H9 (cell line): ENCODE measurements around the gene PTPRN2. TPM values are rescaled to one million over a fixed set of nuclear protein-coding genes. Genes with fewer than 3 reads are reported as not detected.

Source experiments
- DNase-seq: peaks from one replicate; pipeline ENCODE4 v3.0.0-alpha.2; 2017
- H2AFZ ChIP-seq: one replicate; pipeline ENCODE4 v1.6.1; 2013; ENCODE audit warnings: mild to moderate bottlenecking, low read length, control low read depth, moderate library complexity
- H2AK5ac ChIP-seq: 2 replicates; pipeline ENCODE4 v1.6.1; 2013; ENCODE audit warnings: low read length, control low read depth, mixed read lengths; ENCODE audit not compliant: insufficient read length
- H2BK120ac ChIP-seq: one replicate; pipeline ENCODE4 v1.6.1; 2013; ENCODE audit warnings: low read depth, mild to moderate bottlenecking, low read length, control low read depth, inconsistent platforms; ENCODE audit not compliant: poor library complexity, severe bottlenecking
- H2BK12ac ChIP-seq: 2 replicates; pipeline ENCODE4 v1.6.1; 2013; ENCODE audit warnings: low read length, control low read depth, mixed read lengths, low read depth; ENCODE audit not compliant: insufficient read length
- H2BK15ac ChIP-seq: 2 replicates; pipeline ENCODE4 v1.6.1; 2013; ENCODE audit warnings: low read depth, low read length, control low read depth
- H2BK20ac ChIP-seq: one replicate; pipeline ENCODE4 v1.6.1; 2013; ENCODE audit warnings: low read depth, mild to moderate bottlenecking, low read length, control low read depth, inconsistent platforms; ENCODE audit not compliant: poor library complexity, severe bottlenecking
- H2BK5ac ChIP-seq: 2 replicates; pipeline ENCODE4 v1.6.1; 2013; ENCODE audit warnings: low read length, control low read depth, mixed read lengths; ENCODE audit not compliant: insufficient read length
- H3K14ac ChIP-seq: 2 replicates; pipeline ENCODE4 v1.6.1; 2013; ENCODE audit warnings: low read length, control low read depth; ENCODE audit not compliant: insufficient read depth
- H3K18ac ChIP-seq: 2 replicates; pipeline ENCODE4 v1.6.1; 2013; ENCODE audit warnings: low read depth, mild to moderate bottlenecking, mixed read lengths, low read length, control low read depth; ENCODE audit not compliant: insufficient read length
- H3K23ac ChIP-seq: 2 replicates; pipeline ENCODE4 v1.6.1; 2013; ENCODE audit warnings: low read length, control low read depth, mixed read lengths, low read depth; ENCODE audit not compliant: insufficient read length
- H3K23me2 ChIP-seq: 2 replicates; pipeline ENCODE4 v1.6.1; 2013; ENCODE audit warnings: low read depth, mild to moderate bottlenecking, mixed read lengths, low read length, control low read depth; ENCODE audit not compliant: insufficient read length, poor library complexity, severe bottlenecking
- H3K27ac ChIP-seq: 2 replicates; pipeline ENCODE4 v1.5.1; 2013; ENCODE audit warnings: low read length, control low read depth, mixed read lengths, low read depth; ENCODE audit not compliant: insufficient read length
- H3K27me3 ChIP-seq: 2 replicates; pipeline ENCODE4 v1.6.1; 2013; ENCODE audit warnings: low read length, control low read depth, inconsistent platforms; ENCODE audit not compliant: insufficient read depth
- H3K4ac ChIP-seq: 2 replicates; pipeline ENCODE4 v1.6.1; 2013; ENCODE audit warnings: low read depth, mild to moderate bottlenecking, control low read depth, inconsistent platforms, low read length, moderate library complexity
- H3K4me1 ChIP-seq: 2 replicates; pipeline ENCODE4 v1.6.1; 2013; ENCODE audit warnings: low read length, control low read depth, inconsistent platforms; ENCODE audit not compliant: insufficient read depth
- H3K4me2 ChIP-seq: 2 replicates; pipeline ENCODE4 v1.6.1; 2013; ENCODE audit warnings: low read length, control low read depth, mixed read lengths; ENCODE audit not compliant: insufficient read length, insufficient read depth
- H3K56ac ChIP-seq: 2 replicates; pipeline ENCODE4 v1.6.1; 2013; ENCODE audit warnings: low read depth, mild to moderate bottlenecking, mixed read lengths, low read length, control low read depth; ENCODE audit not compliant: insufficient read length
- H3K79me1 ChIP-seq: 2 replicates; pipeline ENCODE4 v1.6.1; 2013; ENCODE audit warnings: low read depth, mild to moderate bottlenecking, moderate library complexity, low read length, control low read depth, inconsistent platforms; ENCODE audit not compliant: insufficient read depth, poor library complexity, severe bottlenecking
- H3K79me2 ChIP-seq: 2 replicates; pipeline ENCODE4 v1.6.1; 2013; ENCODE audit warnings: low read length, control low read depth, inconsistent platforms; ENCODE audit not compliant: insufficient read depth
- H3K9ac ChIP-seq: 2 replicates; pipeline ENCODE4 v1.6.1; 2013; ENCODE audit warnings: low read length, control low read depth, mixed read lengths; ENCODE audit not compliant: insufficient read length; ENCODE audit errors: extremely low read depth
- H3K9me3 ChIP-seq: one replicate; pipeline ENCODE4 v1.6.1; 2013; ENCODE audit warnings: low read depth, low read length, inconsistent platforms; ENCODE audit not compliant: control insufficient read depth
- H3T11ph ChIP-seq: one replicate; pipeline ENCODE4 v1.6.1; 2013; ENCODE audit warnings: mild to moderate bottlenecking, low read length, control low read depth, inconsistent platforms
- H4K20me1 ChIP-seq: one replicate; pipeline ENCODE4 v1.6.1; 2013; ENCODE audit not compliant: control insufficient read depth, insufficient read length, insufficient read depth
- H4K5ac ChIP-seq: 2 replicates; pipeline ENCODE4 v1.6.1; 2013; ENCODE audit warnings: low read depth, mild to moderate bottlenecking, mixed read lengths, low read length, control low read depth; ENCODE audit not compliant: insufficient read length
- H4K8ac ChIP-seq: replicated peaks from 2 replicates; pipeline ENCODE4 v1.6.1; 2013; ENCODE audit warnings: low read length, control low read depth, mixed read lengths, low read depth; ENCODE audit not compliant: insufficient read length
- H4K91ac ChIP-seq: 2 replicates; pipeline ENCODE4 v1.6.1; 2013; ENCODE audit warnings: low read depth, mild to moderate bottlenecking, moderate library complexity, mixed read lengths, low read length, control low read depth; ENCODE audit not compliant: insufficient read length
- H3K27ac Mint-ChIP-seq, 3 experiments: 2 replicates in 2 of 3; 3 replicates in 1 of 3; pipeline ENCODE4 v1.8.0; 2020 to 2021; ENCODE audit warnings: mixed read lengths in 3 of 3, mild to moderate bottlenecking in 1 of 3, moderate library complexity in 1 of 3
- H3K27me3 Mint-ChIP-seq: 2 replicates; pipeline ENCODE4 v1.8.0; 2021; ENCODE audit warnings: low read depth, mild to moderate bottlenecking, moderate library complexity, mixed read lengths
- H3K36me3 Mint-ChIP-seq, 3 experiments: 2 replicates in 2 of 3; 3 replicates in 1 of 3; pipeline ENCODE4 v1.8.0; 2020 to 2021; ENCODE audit warnings: low read depth in 3 of 3, mixed read lengths in 3 of 3; ENCODE audit not compliant: insufficient read depth in 1 of 3
- H3K4me1 Mint-ChIP-seq, 2 experiments: 2 replicates each; pipeline ENCODE4 v1.8.0; 2020; ENCODE audit warnings: mixed read lengths in 2 of 2
- H3K4me3 Mint-ChIP-seq, 2 experiments: 2 replicates in 1 of 2; 3 replicates in 1 of 2; pipeline ENCODE4 v1.8.0; 2020 to 2021; ENCODE audit warnings: mild to moderate bottlenecking in 2 of 2, mixed read lengths in 2 of 2, moderate library complexity in 1 of 2
- H3K9me3 Mint-ChIP-seq, 2 experiments: 2 replicates in 1 of 2; 3 replicates in 1 of 2; pipeline ENCODE4 v1.8.0; 2020; ENCODE audit warnings: mild to moderate bottlenecking in 2 of 2, mixed read lengths in 2 of 2, moderate library complexity in 1 of 2
- CTCF ChIP-seq: fragments of 200-600 bp; sonication (generic); conservative IDR thresholded peaks from 3 replicates; pipeline ENCODE4 v1.8.0; 2021; ENCODE audit warnings: antibody characterized with exemption, mild to moderate bottlenecking
- WGBS: extraction: QIAGEN DNeasy Blood & Tissue Kit; methylation state at CpG from one replicate; pipeline ENCODE4 v1.1.7; 2013; ENCODE audit warnings: missing lambda C conversion rate, low lambda C conversion rate, mixed read lengths; ENCODE audit not compliant: insufficient read length; ENCODE audit errors: extremely low coverage; 5-methylcytosine and 5-hydroxymethylcytosine counted together
- total RNA-seq: library from RNA; stranded (reverse); gene quantifications from 2 replicates; pipeline ENCODE4 v1.2.1, GENCODE V29; 2021

PTPRN2 gene
- total RNA-seq, 1 experiment from 2014 or later, result 5.2 TPM

GRCh38 chr7:157616931-157617330 is 970.7 kb downstream of the PTPRN2 start:
- H3T11ph ChIP-seq, result no peak overlapping the region

More at GRCh38 chr7:157616931-157617330, 970.7 kb downstream of the PTPRN2 start:
- no peak overlapping the region for H3K27ac ChIP-seq
- no peak overlapping the region for H3K27ac Mint-ChIP-seq
- no peaks in the 10 kb centered on the region for H3K23me2 ChIP-seq
- H3K14ac ChIP-seq, result no peak overlapping the region; the same call in 1 of the 2 replicates
- no peak overlapping the region for H3K4me3 Mint-ChIP-seq
- peaks cover 85% of the 10 kb centered on the region for H3K27me3 Mint-ChIP-seq
- no peak overlapping the region for H3K9ac ChIP-seq
- H3K4ac ChIP-seq, result no peak overlapping the region
- no peak overlapping the region for H3K4me2 ChIP-seq
- H2BK20ac ChIP-seq, result no peak overlapping the region
- H2BK12ac ChIP-seq, result no peak overlapping the region
- no peak for DNase-seq
- H3K4me1 Mint-ChIP-seq, result peaks cover 0 to 2% of the 10 kb centered on the region in 2 experiments; a peak in 1 of 4 replicates
- no CpG with 5 or more reads among the region's 21 CpGs for WGBS
- H3K36me3 Mint-ChIP-seq, result no peaks in the 10 kb centered on the region; a peak in 1 of 7 replicates
- no peak overlapping the region for H2BK15ac ChIP-seq
- no peak overlapping the region for H4K5ac ChIP-seq
- no peaks in the 10 kb centered on the region for H3K79me2 ChIP-seq
- H2AFZ ChIP-seq, result no peak overlapping the region
- no peak overlapping the region for H2AK5ac ChIP-seq
- no peaks in the 10 kb centered on the region for H3K9me3 ChIP-seq
- no peaks in the 10 kb centered on the region for H3K27me3 ChIP-seq
- no peak overlapping the region for H3K23ac ChIP-seq
- H2BK120ac ChIP-seq, result no peak overlapping the region
- no peak for TF ChIP-seq CTCF
- H4K91ac ChIP-seq, result no peak overlapping the region
- no peaks in the 10 kb centered on the region for H4K20me1 ChIP-seq
- H2BK5ac ChIP-seq, result no peak overlapping the region
- H3K9me3 Mint-ChIP-seq, result no peaks in the 10 kb centered on the region
- no peak overlapping the region for H3K56ac ChIP-seq
- H3K79me1 ChIP-seq, result no peaks in the 10 kb centered on the region
- no peak overlapping the region for H3K18ac ChIP-seq
- no peak overlapping the region for H4K8ac ChIP-seq
- H3K4me1 ChIP-seq, result no peaks in the 10 kb centered on the region
